ENCODE results near the gene MUS81.

Gene MUS81

DNA sequence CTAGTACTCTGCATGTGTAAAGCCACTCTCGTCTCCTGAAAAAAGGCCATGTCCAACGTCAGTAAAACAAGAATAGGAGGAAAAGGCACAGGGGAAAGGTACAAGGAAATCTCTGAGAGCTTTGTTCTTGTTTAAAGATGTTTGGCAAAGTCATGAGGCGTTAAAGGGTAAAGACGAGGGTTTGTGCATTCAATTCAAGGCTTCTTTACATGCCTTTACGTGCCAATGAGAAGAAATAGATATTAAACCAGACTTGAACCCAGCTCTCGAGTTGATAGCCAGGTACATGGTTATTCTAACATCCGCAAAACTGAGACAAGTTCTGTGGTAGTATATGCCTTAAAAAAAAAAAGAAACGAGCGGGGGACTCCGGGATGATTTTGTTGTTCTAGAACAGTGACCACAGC is 1.5 kb upstream of the MUS81 start:
- FAIRE-seq (no peak), DNase-seq (ENCODE audit: extremely low spot score, insufficient read length, low read depth) (no peak)

DNA sequence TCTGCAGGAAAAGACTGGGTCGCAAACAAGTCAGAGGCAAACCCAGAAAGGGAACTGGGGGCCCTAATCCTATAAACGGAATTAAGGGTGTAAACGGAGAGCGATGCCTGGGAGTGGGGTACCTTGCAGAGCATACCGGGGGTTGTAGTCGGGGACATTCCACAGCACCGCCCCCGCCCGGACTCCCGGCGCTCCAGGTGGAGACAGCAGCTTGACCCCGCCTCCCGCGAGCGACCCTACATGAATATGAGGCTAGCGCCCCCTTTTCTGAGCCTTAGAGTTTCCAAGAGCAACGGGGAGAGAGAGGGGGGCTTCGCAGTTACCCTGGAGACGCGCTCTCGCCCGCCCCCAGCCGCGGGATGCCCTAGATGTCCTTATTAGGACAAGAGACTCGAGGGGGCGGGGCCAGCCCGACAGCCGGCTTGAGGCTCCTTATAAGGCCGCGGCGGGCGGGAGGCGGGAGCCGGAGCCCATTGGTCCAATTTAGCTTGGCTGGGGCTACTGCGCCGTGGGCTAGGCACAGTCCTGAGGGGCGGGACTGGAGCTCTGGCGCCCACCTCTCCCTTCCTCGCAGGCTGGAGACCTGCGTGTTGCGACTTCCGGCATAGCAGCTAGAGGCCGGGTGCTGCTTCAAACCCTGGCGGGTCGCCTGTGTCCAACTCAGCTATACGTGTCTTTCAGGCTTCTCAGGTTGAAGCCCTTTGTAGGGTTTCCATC is 980 bp upstream of the MUS81 start:
- FAIRE-seq, result peak; percentile 95
- peak; percentile 81 for DNase-seq (ENCODE audit: extremely low spot score, insufficient read length, low read depth)

DNA sequence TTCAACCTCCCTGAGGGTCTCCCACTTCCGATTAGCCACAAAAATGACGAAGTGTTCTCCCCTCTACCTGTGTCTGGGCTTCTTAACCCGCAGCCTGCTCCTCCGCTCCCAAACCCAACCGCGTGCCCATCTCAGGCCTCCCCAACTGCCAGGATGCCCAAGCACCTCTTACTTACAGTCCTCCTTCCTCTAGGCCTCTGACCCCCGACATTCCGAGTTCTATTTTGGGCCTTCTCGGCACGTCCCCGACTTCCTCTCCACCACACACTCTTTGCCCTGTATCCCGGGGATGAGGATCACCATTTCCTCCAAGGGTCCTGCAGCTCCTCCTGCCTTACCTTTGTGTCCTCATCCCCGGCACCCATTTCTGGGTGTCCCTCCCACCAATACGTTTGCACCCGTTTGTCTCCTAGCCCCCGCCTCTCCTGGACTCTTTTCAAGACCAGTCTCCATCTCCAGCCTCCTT is 388 bp upstream of the MUS81 start:
- no peak for FAIRE-seq
- DNase-seq (ENCODE audit: extremely low spot score, insufficient read length, low read depth), result no peak

DNA sequence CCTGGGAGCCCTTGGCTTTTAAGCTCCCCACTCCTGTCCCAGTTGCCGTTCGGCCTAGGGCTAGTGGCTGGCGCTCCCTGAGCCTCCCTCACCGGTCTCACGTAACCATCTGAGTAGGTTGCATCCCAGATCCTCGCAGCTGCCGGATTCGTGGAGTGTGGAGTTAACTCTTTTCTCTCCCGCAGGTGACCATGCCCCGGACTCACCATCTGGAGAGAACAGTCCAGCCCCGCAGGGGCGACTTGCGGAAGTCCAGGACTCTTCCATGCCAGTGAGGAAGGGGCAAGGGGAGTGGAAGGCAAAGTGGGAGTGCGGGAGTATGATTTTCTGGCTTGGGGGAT is 902 bp downstream of the MUS81 start:
- DNase-seq (ENCODE audit: extremely low spot score, insufficient read length, low read depth) (no peak), FAIRE-seq (no peak)

DNA sequence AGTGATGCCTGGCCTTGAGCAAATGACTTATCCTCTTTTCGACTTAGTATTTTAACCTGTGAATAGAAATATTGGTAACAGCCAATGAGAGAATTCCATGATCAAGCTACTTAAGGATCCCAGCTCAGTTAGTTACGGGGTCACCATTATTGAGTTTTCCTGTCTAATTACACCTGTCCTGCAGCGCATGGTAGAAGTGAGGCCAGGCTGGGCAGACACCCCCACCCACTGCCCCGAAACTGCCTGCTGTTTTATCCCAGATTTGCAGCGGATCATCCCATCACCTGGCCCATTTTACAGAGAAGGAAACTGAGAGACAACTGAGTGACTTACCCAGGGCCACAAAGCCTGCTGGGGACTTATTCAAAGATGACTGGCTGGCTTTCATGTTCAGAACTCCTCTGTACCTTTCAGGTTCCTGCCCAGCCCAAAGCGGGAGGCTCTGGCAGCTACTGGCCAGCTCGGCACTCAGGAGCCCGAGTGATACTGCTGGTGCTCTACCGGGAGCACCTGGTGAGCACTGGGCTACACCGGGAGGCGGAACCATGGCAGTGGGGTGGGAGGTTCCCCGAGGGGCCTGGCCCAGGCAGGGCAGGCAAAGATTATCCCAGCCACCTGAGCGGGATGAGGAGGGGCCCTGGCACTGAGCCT is 1.4 kb downstream of the MUS81 start:
- FAIRE-seq (no peak), DNase-seq (ENCODE audit: extremely low spot score, insufficient read length, low read depth) (no peak)

DNA sequence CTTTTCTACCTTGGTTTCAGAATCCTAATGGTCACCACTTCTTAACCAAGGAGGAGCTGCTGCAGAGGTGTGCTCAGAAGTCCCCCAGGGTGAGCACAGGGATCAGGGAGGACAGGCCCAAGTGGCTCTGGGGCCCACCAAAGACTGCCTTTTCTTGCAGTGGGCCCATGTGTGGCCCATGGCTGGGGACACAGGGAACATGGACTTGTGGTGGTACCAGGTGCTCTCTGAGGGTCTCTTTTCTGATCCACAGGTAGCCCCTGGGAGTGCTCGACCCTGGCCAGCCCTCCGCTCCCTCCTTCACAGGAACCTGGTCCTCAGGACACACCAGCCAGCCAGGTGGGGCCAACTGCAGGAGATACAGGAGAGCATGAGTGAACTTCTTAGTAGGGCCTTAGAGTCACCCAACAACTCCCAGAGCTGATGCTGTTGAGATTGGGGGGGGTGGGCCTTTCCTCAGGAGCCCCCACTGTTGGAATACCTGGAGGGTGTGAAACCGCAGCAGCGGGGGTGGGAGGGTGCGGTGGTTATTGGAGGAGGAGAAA is 2.0 kb downstream of the MUS81 start:
- no peak for DNase-seq (ENCODE audit: extremely low spot score, insufficient read length, low read depth)
- FAIRE-seq, result no peak

DNA sequence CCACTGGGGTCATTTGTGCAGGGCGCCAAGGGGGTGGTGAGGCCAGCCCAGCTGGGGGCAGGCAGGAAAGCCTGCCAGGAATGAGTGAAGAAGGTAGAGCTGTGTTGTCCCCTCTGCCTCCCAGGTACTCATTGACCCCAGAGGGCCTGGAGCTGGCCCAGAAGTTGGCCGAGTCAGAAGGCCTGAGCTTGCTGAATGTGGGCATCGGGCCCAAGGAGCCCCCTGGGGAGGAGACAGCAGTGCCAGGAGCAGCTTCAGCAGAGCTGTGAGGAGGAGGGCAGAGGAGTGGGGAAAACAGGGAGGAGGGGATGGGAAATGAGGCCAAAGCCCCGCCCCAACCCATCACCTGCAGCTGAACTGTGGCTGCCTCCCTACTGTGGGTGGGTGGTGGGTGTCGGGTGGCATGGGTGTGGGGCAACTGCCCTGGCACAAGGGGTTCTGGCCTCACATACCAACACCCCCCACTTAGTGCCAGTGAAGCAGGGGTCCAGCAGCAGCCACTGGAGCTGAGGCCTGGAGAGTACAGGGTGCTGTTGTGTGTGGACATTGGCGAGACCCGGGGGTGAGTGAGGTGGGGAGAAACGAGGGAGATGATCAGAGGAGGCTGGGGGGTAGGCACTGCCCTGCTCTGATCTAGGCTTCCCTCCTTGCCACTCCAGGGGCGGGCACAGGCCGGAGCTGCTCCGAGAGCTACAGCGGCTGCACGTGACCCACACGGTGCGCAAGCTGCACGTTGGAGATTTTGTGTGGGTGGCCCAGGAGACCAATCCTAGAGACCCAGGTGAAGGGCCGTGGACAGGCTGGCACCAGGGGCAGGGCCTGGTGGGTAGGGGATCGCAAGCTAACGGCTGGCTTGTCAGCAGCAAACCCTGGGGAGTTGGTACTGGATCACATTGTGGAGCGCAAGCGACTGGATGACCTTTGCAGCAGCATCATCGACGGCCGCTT is 3.0 kb downstream of the MUS81 start:
- FAIRE-seq (no peak), DNase-seq (ENCODE audit: extremely low spot score, insufficient read length, low read depth) (no peak)

DNA sequence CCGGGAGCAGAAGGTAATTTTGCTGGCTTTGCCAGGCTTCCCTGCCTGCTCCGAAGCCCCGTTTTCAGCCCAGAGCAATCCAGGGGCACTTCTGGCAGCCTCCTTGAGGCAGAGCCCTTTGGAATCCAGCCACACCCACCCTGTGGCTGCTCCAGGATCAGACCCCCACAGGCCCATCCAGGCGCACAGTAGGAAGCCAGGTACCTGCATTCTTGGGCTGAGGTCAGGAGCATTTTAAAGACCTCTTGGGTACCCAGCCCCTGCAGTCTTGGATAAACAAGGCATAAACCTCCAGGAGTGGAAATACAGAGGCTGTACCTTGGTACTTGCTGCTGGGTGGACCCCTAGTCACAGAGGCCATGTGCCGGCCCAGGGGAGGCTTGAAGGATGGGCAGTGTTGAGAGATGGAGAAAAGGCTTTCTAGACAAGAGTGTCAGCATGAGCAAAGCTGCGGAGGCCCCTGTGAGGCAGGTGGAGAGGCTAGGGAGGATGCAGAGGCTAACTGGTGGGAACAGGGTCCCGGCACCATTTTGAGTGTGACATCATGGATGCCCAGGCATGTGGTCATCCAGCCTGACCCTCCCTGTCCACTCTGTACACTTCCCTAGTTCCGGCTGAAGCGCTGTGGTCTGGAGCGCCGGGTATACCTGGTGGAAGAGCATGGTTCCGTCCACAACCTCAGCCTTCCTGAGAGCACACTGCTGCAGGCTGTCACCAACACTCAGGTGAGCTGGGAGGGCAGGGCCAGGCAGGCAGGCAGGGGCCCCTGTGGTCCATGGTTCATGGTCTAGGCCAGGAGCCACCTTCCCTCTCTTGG is 3.9 kb downstream of the MUS81 start:
- DNase-seq (ENCODE audit: extremely low spot score, insufficient read length, low read depth), result no peak
- FAIRE-seq, result no peak

DNA sequence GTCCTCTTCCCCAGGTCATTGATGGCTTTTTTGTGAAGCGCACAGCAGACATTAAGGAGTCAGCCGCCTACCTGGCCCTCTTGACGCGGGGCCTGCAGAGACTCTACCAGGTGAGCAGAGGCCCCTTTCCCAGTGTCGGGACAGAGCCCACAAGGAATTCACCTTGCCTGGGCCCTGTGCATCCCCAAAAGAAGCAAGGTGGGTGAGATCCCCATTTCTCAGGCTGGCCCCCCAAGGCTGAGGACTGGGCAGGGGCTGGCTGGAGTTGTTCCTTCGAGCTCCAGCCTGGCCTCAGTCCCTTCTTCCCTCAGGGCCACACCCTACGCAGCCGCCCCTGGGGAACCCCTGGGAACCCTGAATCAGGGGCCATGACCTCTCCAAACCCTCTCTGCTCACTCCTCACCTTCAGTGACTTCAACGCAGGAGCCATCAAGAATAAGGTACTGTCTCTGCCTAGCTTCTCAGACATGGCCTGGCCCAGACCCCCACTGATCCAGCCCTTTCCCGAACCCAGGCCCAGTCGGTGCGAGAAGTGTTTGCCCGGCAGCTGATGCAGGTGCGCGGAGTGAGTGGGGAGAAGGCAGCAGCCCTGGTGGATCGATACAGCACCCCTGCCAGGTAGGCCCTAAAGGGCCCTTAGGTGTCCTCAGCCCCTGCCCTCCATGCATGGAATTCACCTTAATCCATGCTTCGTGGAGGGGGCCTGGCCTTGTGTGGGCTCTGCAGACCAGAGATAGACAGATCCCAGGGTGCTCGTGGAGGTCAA is 4.7 kb downstream of the MUS81 start:
- DNase-seq (ENCODE audit: extremely low spot score, insufficient read length, low read depth), result no peak
- no peak for FAIRE-seq

DNA sequence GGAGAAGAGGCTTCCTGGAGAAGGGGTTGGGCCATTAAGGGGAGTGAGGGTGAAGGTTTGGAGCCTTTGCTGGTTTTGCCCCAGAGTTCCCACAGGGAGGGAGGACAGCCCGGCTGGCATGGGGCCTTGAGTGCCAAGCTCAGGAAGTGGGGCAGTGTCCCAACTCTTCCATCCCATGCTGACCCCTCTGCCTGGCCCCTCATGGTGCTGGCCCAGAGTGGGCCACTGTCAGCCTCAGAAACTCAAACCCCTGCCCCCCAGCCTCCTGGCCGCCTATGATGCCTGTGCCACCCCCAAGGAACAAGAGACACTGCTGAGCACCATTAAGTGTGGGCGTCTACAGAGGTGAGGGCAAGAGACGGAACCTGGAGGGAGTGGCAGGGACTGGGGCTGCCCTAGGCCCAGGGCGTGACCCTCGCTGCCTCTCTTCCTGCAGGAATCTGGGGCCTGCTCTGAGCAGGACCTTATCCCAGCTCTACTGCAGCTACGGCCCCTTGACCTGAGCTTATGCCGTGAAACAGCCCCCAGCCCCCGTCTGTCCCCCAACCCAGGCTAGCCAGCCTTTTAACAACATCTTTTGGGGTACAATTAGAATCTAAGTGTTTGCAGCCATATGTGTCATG is 5.4 kb downstream of the MUS81 start:
- FAIRE-seq (no peak), DNase-seq (ENCODE audit: extremely low spot score, insufficient read length, low read depth) (no peak)

DNA sequence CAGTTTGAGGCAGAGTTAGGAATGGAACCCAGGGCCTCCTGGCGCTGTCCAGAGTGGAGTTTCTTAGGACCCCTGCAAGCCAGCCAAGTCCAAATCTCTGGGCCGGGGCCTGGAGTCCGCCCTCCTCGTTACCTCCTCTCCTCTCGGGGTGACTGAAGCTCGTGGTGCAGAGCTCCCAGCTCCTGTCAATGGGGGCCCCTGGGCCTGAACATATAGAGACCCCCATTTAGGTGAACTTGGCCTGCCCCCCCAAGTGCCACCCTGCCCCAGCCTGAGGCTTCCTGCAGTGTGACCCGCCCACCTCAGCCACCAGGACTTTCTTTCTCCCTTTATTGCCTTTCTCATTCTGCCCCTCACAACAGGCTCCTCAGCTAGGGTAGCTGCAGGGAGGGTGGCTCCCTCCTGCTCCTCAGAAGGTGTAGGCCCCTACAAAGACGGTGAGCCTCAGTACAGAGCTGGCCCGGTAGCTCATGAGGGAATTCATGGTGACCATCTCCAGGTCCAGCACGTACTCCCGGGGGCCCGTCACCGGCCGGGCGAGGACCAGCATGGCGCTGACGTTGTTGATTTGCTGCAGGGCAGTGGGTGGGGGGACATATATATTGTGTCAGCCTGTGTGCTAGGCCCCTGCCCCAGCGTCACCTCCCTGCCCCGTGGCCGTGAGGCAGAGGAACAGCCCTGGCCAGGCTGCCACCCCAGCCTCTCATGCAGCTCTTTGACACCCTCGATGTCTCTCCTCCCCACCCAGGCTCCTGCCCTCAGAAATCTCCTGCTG is 6.5 kb downstream of the MUS81 start:
- FAIRE-seq, result no peak
- no peak for DNase-seq (ENCODE audit: extremely low spot score, insufficient read length, low read depth)

DNA sequence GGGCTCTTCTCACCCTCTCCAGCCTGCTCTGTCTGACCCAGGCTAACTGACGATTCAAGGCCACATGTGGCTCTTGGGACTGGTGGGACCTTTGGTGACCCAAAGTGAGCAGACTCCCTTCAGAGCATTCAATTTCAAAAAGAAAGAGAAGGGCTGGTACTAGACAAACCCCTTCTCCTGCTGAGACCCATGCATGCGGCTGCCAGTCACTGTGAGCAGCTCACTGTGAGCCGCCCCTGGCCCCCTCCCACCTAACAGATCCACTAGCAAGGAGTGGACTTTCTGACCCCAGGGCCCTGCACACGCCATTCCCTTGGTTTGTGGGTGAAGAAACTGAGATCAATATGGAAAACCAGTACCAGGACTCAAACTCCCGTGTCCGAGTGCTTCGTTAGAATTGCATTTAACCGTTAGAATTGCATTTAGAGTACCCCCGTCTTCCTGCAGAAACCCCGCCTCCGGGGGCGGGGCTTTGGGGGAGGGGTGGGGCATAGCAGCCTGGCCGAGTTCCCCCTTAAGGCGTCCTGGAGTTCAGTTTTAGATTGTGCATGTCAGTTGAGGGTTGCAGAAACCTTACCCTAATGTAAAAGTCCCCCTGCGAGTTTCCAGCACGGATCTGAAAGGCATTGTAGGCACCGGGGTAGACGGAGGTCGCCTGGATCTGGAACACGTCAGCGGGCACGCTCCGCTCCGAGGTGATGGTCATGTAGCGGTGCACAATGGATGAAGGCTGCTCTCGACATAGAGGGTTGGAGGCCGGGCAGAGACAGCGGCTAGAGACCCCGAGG is 7.2 kb downstream of the MUS81 start:
- no peak for FAIRE-seq
- no peak for DNase-seq (ENCODE audit: extremely low spot score, insufficient read length, low read depth)

DNA sequence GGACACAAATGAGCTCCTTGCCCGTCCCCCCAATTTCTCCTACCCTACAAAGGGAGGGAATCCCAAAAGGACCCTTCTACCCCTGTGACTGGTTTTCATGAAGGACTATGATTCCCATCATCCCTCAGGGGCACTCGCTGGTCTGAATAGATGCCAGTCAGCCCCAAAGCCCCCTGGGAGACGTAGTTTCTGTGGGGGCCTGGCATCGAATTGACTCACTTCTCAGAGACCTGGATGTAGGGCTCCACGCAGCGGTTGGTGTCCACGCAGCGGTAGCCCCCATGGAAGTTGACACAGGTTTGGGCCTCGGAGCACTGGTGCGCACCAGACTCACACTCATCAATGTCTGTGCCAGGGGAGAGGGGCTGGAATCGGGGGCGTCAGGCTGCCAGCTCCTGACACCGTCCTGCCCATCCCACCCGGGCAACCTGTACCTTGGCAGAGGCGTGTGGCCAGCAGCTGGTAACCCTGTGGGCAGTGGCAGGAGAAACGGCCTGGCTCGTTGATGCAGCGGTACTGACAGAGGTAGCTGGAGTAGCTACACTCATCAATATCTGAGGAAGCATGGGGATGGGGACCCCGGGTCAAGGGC is 7.9 kb downstream of the MUS81 start:
- FAIRE-seq, result no peak
- no peak for DNase-seq (ENCODE audit: extremely low spot score, insufficient read length, low read depth)

DNA sequence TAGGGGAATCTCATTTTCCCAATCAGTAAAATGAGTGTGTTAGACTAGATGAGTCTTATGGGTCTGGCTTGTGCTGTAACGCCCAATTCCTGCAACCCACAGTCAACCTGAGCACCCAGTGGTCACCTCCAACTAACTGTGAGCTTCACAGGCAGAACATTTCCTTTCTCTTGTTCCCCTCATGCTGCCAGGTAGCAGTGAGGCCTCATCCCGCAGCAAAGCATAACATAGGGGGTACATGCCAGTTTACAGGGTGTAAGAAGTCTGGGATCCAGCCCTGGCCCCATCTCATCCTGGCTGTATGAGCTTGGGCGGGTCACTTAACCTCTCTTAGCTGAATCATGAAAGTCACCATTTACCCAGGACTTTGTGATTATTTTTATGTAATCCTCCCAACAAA is 8.7 kb downstream of the MUS81 start:
- no peak for DNase-seq (ENCODE audit: extremely low spot score, insufficient read length, low read depth)

DNA sequence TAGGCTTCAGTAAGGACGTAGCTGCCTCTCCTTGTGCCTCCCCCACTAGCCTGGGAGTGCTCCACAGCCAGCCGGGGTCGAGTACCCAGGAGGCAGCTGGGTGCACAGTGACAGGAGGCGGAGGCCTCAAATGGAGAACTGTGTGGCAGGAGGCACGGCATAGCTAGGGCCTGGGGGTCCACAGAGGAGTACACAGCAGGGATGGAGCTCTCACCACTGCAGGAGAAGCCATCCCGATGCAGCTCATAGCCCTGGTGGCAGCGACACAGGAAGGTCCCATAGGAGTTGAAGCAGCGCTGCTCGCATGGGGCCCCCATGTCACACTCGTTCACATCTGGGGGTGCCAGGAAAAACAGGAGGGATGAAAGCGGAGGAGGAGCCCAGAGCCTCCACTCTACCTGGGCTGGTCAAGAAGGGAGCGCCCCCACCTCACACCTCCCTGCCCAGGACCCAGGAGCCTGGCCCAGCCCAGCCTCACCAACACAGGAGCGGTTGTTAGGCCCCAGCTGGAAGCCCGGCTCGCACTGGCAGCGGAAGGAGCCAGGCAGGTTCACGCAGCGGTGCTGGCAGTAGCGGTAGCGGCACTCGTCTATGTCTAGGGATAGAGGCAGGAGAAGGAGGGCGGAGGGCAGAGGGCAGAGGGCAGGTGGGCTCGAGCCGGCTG is 9.5 kb downstream of the MUS81 start:
- no peak for FAIRE-seq

More for the DNA sequence above, 8.7 kb downstream of the MUS81 start:
- FAIRE-seq, result no peak

DNA sequence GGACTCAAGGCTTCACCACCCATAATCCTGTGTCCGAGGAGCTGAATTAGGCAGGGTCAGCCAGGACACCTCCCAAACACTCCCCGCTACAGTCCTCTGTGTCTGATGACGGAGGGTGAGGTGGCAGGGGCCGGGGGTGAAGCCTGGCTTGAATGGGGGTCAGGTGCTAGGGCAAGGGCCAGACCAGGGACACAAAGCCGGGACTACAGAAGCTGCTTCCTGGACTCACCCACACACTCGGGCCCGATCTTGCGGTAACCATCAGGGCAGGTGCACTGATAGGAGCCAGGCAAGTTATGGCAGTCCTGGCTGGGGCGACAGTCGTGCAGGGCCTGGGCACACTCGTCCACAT is 10.1 kb downstream of the MUS81 start:
- FAIRE-seq (no peak), DNase-seq (ENCODE audit: extremely low spot score, insufficient read length, low read depth) (no peak)

More for the DNA sequence above, 9.5 kb downstream of the MUS81 start:
- DNase-seq (ENCODE audit: extremely low spot score, insufficient read length, low read depth), result no peak
